HFF-Myc (cell line): Measurements from ENCODE around the gene HOTAIR.

ENCODE experiments used
- DNase-seq: peaks from one replicate; pipeline ENCODE4 v3.0.0-alpha.2; 2011; ENCODE audit warnings: low read depth; ENCODE audit errors: extremely low read depth
- H3K4me3 ChIP-seq: replicated peaks from 2 replicates; pipeline ENCODE4 v1.5.1; 2011; ENCODE audit warnings: low read depth, mild to moderate bottlenecking, control low read depth, low read length
- CTCF ChIP-seq: IDR thresholded peaks from 2 replicates; pipeline ENCODE4 v1.5.1; 2012; ENCODE audit warnings: mild to moderate bottlenecking, low read depth, low read length, control low read depth; ENCODE audit errors: missing control alignments

HOTAIR gene

GRCh38 chr12:53929527-53929926 lies 45.2 kb downstream of the HOTAIR start:
- no peak for DNase-seq
- no peak overlapping the region for H3K4me3 ChIP-seq
- no peak for TF ChIP-seq CTCF

GRCh38 chr12:53928054-53928835 lies 46.5 kb downstream of the HOTAIR start:
- H3K4me3 ChIP-seq = no peak overlapping the region
- no peak for DNase-seq
- no peak for TF ChIP-seq CTCF

GRCh38 chr12:53927220-53928029 lies 47.3 kb downstream of the HOTAIR start:
- no peak overlapping the region for H3K4me3 ChIP-seq
- TF ChIP-seq CTCF = no peak
- no peak for DNase-seq

GRCh38 chr12:53924521-53925405 lies 50.0 kb downstream of the HOTAIR start:
- no peak for TF ChIP-seq CTCF
- DNase-seq = no peak
- no peak overlapping the region for H3K4me3 ChIP-seq

GRCh38 chr12:53916788-53917655 lies 57.7 kb downstream of the HOTAIR start:
- no peak overlapping the region for H3K4me3 ChIP-seq
- TF ChIP-seq CTCF = no peak
- no peak for DNase-seq
